GM12891 (cell line): ENCODE measurements around the gene GJA8.

Experiments used
- PAX5 ChIP-seq: IDR thresholded peaks from 2 replicates; pipeline ENCODE4 v1.6.1; 2011; ENCODE audit warnings: low read length, moderate library complexity, mild to moderate bottlenecking; ENCODE audit not compliant: insufficient read depth, severe bottlenecking
- POLR2A ChIP-seq: IDR thresholded peaks from 2 replicates; pipeline ENCODE4 v1.6.1; 2011; ENCODE audit warnings: low read depth, low read length, control low read depth
- POLR2AphosphoS5 ChIP-seq: IDR thresholded peaks from 2 replicates; pipeline ENCODE4 v1.6.1; 2011; ENCODE audit warnings: low read depth, low read length, control low read depth
- SPI1 ChIP-seq: IDR thresholded peaks from 2 replicates; pipeline ENCODE4 v1.6.1; 2011; ENCODE audit warnings: low read depth, low read length, control low read depth

- TF ChIP-seq POLR2A (no peak), POLR2AphosphoS5 (no peak), SPI1 (no peak), PAX5 (no peak)
Observed at GRCh38 chr1:147904726-147905125, 2.1 kb downstream of the GJA8 start.
